HepG2 (cell line): Measurements from ENCODE around the gene PRELID2. TPM values are rescaled to one million over a fixed set of nuclear protein-coding genes. Genes with fewer than 3 reads are reported as not detected.

ENCODE experiments used
- ATAC-seq: fragments of 200-7000 bp; cut with Tn5 transposase; 3 replicates; pipeline ENCODE4 v1.9.1; 2020; ENCODE audit warnings: mild to moderate bottlenecking, moderate library complexity
- BruUV-seq: library from RNA; stranded (reverse); fragments of 400-500 nt; replicated peaks from 2 replicates; lab custom pipeline; 2021; lab: Mats Ljungman, UMichigan
- CTCF ChIA-PET: fragments of 300-600 bp; formaldehyde crosslinking; extraction: SDS; loops from one replicate; lab custom pipeline; 2021; ENCODE audit warnings: low total read pairs, inconsistent platforms, low intra/inter-chr PET ratio; lab: Yijun Ruan, JAX
- POLR2A ChIA-PET: fragments of 350-600 bp; sonication (Branson Sonifier 250); formaldehyde crosslinking; loops from one replicate; lab custom pipeline; 2020; ENCODE audit warnings: antibody characterized with exemption, inconsistent platforms; lab: Yijun Ruan, JAX
- DNase-seq: peaks from one replicate; pipeline ENCODE4 v3.0.0-alpha.2; 2015; ENCODE audit warnings: low spot score
- FAIRE-seq: peaks from 3 replicates; lab custom pipeline; 2011; peaks lifted over from hg19 to GRCh38; lab: Jason Lieb, UNC
- H2AFZ ChIP-seq: one replicate; pipeline ENCODE4 v1.6.1; 2011; ENCODE audit warnings: low read length, inconsistent platforms
- H3K27ac ChIP-seq: fragments of 300-600 bp; 3 replicates; pipeline ENCODE4 v1.8.0; 2011; ENCODE audit warnings: mixed run types, mild to moderate bottlenecking, mixed read lengths, low read length, inconsistent platforms; ENCODE audit not compliant: insufficient read depth; ENCODE audit errors: extremely low read length
- H3K27me3 ChIP-seq, 2 experiments: fragments of 200-600 bp in 1 of 2; 2 replicates in 1 of 2; 3 replicates in 1 of 2; pipeline versions ENCODE4 v1.6.0 to v1.8.0; 2011; ENCODE audit warnings: low read length in 2 of 2, mild to moderate bottlenecking in 2 of 2, moderate library complexity in 2 of 2, inconsistent platforms in 1 of 2; ENCODE audit not compliant: insufficient read depth in 2 of 2, control insufficient read depth in 1 of 2
- H3K36me3 ChIP-seq, 2 experiments: fragments of 200-600 bp in 1 of 2; replicated peaks in 1 of 2; 2 replicates in 1 of 2; 3 replicates in 1 of 2; pipeline versions ENCODE4 v1.5.1 to v1.8.0; 2011; ENCODE audit warnings: low read length in 2 of 2, inconsistent platforms in 1 of 2; ENCODE audit not compliant: insufficient read depth in 2 of 2, control insufficient read depth in 1 of 2
- H3K4me1 ChIP-seq: 2 replicates; pipeline ENCODE4 v1.5.1; 2012; ENCODE audit warnings: low read length, inconsistent platforms; ENCODE audit not compliant: insufficient read depth
- H3K4me2 ChIP-seq: 2 replicates; pipeline ENCODE4 v1.6.0; 2011; ENCODE audit warnings: low read depth, low read length, inconsistent platforms
- H3K4me3 ChIP-seq, 3 experiments: fragments of 200-600 bp in 1 of 3; sonication (generic), shearing (Covaris generic) in 1 of 3; replicated peaks in 1 of 3; 2 replicates each; pipeline ENCODE4 v1.5.1; 2011 to 2016; ENCODE audit warnings: low read length in 3 of 3, inconsistent platforms in 2 of 3, low read depth in 2 of 3, mild to moderate bottlenecking in 2 of 3, control low read depth in 1 of 3, mixed read lengths in 1 of 3; ENCODE audit not compliant: insufficient read depth in 1 of 3
- H3K79me2 ChIP-seq: one replicate; pipeline ENCODE4 v1.6.1; 2011; ENCODE audit warnings: low read length, inconsistent platforms; ENCODE audit not compliant: insufficient read depth
- H3K9ac ChIP-seq: 2 replicates; pipeline ENCODE4 v1.6.0; 2011; ENCODE audit warnings: mild to moderate bottlenecking, low read depth, low read length, inconsistent platforms; ENCODE audit not compliant: insufficient read depth
- H3K9me3 ChIP-seq: 2 replicates; pipeline ENCODE4 v1.5.1; 2012; ENCODE audit warnings: mild to moderate bottlenecking, low read length
- H4K20me1 ChIP-seq: 2 replicates; pipeline ENCODE4 v1.6.0; 2011; ENCODE audit warnings: inconsistent platforms, mild to moderate bottlenecking, low read length, moderate library complexity; ENCODE audit not compliant: insufficient read depth
- BCL6 ChIP-seq: IDR thresholded peaks from 2 replicates; pipeline ENCODE4 v1.6.1; 2016; ENCODE audit warnings: missing genetic modification reagents, missing compliant biosample characterization
- BRD4 ChIP-seq: sonication (generic); formaldehyde crosslinking; IDR thresholded peaks from 2 replicates; pipeline ENCODE4 v1.4.0; 2020; ENCODE audit warnings: missing genetic modification reagents
- MTF1 ChIP-seq: sonication (generic); formaldehyde crosslinking; IDR thresholded peaks from 2 replicates; pipeline ENCODE4 v1.5.0; 2020; ENCODE audit warnings: missing genetic modification reagents
- SMAD1 ChIP-seq: sonication (generic); formaldehyde crosslinking; IDR thresholded peaks from 2 replicates; pipeline ENCODE4 v1.4.0; 2020; ENCODE audit warnings: missing genetic modification reagents, low read depth, mild to moderate bottlenecking, borderline replicate concordance
- TAF15 ChIP-seq: fragments of 200-400 bp; formaldehyde crosslinking; IDR thresholded peaks from one replicate; pipeline ENCODE4 v1.6.1; 2018; ENCODE audit warnings: mild to moderate bottlenecking, low read depth, low read length; ENCODE audit not compliant: poor library complexity, severe bottlenecking
- TCF12 ChIP-seq, 2 experiments: fragments of 450-650 bp in 1 of 2; sonication (generic) in 1 of 2; formaldehyde crosslinking in 1 of 2; IDR thresholded peaks; 2 replicates each; pipeline versions ENCODE4 v1.6.1 to v1.8.0; 2017 to 2022; ENCODE audit warnings: antibody characterized with exemption in 1 of 2, mild to moderate bottlenecking in 1 of 2, missing genetic modification reagents in 1 of 2, moderate library complexity in 1 of 2
- TMF1 ChIP-seq: sonication (generic); formaldehyde crosslinking; IDR thresholded peaks from 2 replicates; pipeline ENCODE4 v1.8.1; 2022; ENCODE audit warnings: low read depth, missing genetic modification reagents
- WIZ ChIP-seq: sonication (generic); formaldehyde crosslinking; IDR thresholded peaks from 2 replicates; pipeline ENCODE4 v1.5.1; 2020; ENCODE audit warnings: mild to moderate bottlenecking, missing genetic modification reagents
- ZSCAN29 ChIP-seq: sonication (generic); formaldehyde crosslinking; conservative IDR thresholded peaks from 2 replicates; pipeline ENCODE4 v1.4.0; 2020; ENCODE audit warnings: mild to moderate bottlenecking, missing genetic modification reagents
- WGBS: methylation state at CpG from one replicate; pipeline ENCODE4 v1.1.6; 2017; ENCODE audit warnings: low lambda C conversion rate; 5-methylcytosine and 5-hydroxymethylcytosine counted together
- in situ Hi-C: cut with HindIII; loops from 2 replicates; pipeline ENCODE4 v1.10.0; 2017; ENCODE audit warnings: low pct_unique_long_range_greater_than_20kb; ENCODE audit not compliant: extremely low pct_ligation_motif_present
- intact Hi-C: fragments of 100-400 bp; cut with micrococcal nuclease; formaldehyde crosslinking; loops from one replicate; pipeline ENCODE4 v1.10.0; 2022; ENCODE audit not compliant: unreplicated experiment
- polyA plus RNA-seq, 8 experiments: library from polyadenylated mRNA; depleted of rRNA in 3 of 8; stranded (reverse) in 7 of 8; unstranded in 1 of 8; fragments of >200 nt; fragmentation: Illumina TruSeq in 4 of 8; extraction: Trizol in 4 of 8; gene quantifications; 2 replicates each; pipeline versions ENCODE4 v1.2.1 to v1.2.3, GENCODE V29; 2011 to 2016; ENCODE audit warnings: low read depth in 4 of 8, missing spikeins in 1 of 8, mixed read lengths in 1 of 8; ENCODE audit not compliant: insufficient read depth in 1 of 8
- total RNA-seq, 5 experiments: library from RNA; depleted of rRNA; stranded (reverse); fragments of >200 nt; fragmentation: Illumina TruSeq; extraction: Trizol; gene quantifications; 2 replicates each; pipeline ENCODE4 v1.2.3, GENCODE V29; 2016; ENCODE audit warnings: low read depth in 1 of 5
- TF ChIP-seq, protein P1 (sequence below): IDR thresholded peaks from 2 replicates; pipeline ENCODE4 v1.6.1; 2012; ENCODE audit warnings: low read depth, low read length, improper control_type of control experiment
- TF ChIP-seq, protein P2 (sequence below): sonication (generic); formaldehyde crosslinking; IDR thresholded peaks from 2 replicates; pipeline ENCODE4 v1.4.0; 2020; ENCODE audit warnings: mild to moderate bottlenecking, missing genetic modification reagents, borderline replicate concordance
- TF ChIP-seq, protein P3 (sequence below): sonication (generic); formaldehyde crosslinking; IDR thresholded peaks from 2 replicates; pipeline ENCODE4 v1.5.1; 2020; ENCODE audit warnings: mild to moderate bottlenecking, moderate library complexity, missing genetic modification reagents

The PRELID2 gene
- total and polyA plus RNA-seq, 2 of the 13 experiments (the other 11 are each of a cell fraction or from before 2014, with no cell fraction given): 10.0 to 22.9 TPM

DNA sequence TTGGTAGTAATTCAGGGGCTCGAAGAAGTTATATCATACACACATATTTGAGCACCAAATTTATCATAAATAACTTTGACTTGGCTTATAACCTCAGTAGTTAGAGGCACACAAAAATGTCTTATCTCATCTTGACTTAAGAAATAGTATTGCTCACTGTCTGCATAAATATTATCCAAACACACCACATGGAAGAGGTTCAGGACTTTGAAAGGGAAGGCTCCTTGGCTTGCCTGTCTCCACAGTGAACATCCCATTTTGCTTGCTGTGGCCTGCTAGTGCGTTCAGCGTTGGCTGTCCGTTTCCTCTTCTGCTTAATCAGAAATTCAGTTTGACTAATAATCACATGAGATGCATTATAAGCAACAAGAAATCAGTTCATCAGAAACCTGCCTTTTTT, 23.8 kb upstream of the PRELID2 start:
- in situ Hi-C loops: no loop called here
- Histone ChIP-seq H2AFZ (peak overlapping the region; percentile 83), H3K4me3 (no peak overlapping the region), H3K4me2 (peak overlapping the region; percentile 89), H3K9me3 (no peaks in the 10 kb centered on the region), H3K36me3 (no peaks in the 10 kb centered on the region), H3K9ac (no peak overlapping the region), H3K27ac (no peak overlapping the region), H3K27me3 (no peaks in the 10 kb centered on the region), H3K79me2 (no peaks in the 10 kb centered on the region), H3K4me1 (peaks cover 63% of the 10 kb centered on the region), H4K20me1 (no peaks in the 10 kb centered on the region)
- FAIRE-seq: no peak
- intact Hi-C loops: loop anchor here (1.0 to 10.0 kb wide), 2 partner anchors 24 to 116 kb away; partner anchors contain the start of gene PRELID2
- 52% methylated on average over 4 of the region's 4 CpGs for whole genome bisulfite sequencing
- TF ChIP-seq SMAD1 (CRISPR knock-in tag) (no peak), MTF1 (CRISPR knock-in tag) (no peak), TMF1 (CRISPR knock-in tag) (no peak), BRD4 (CRISPR knock-in tag) (no peak)
- TF ChIP-seq, protein P1, sequence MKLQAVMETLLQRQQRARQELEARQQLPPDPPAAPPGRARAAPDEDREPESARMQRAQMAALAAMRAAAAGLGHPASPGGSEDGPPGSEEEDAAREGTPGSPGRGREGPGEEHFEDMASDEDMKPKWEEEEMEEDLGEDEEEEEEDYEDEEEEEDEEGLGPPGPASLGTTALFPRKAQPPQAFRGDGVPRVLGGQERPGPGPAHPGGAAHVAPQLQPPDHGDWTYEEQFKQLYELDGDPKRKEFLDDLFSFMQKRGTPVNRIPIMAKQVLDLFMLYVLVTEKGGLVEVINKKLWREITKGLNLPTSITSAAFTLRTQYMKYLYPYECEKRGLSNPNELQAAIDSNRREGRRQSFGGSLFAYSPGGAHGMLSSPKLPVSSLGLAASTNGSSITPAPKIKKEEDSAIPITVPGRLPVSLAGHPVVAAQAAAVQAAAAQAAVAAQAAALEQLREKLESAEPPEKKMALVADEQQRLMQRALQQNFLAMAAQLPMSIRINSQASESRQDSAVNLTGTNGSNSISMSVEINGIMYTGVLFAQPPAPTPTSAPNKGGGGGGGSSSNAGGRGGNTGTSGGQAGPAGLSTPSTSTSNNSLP: no peak
- no peak for ATAC-seq
- DNase-seq: no peak
- ChIA-PET POLR2A (no interaction called here), CTCF (no interaction called here)
- no TSS peak for BruUV-seq

DNA sequence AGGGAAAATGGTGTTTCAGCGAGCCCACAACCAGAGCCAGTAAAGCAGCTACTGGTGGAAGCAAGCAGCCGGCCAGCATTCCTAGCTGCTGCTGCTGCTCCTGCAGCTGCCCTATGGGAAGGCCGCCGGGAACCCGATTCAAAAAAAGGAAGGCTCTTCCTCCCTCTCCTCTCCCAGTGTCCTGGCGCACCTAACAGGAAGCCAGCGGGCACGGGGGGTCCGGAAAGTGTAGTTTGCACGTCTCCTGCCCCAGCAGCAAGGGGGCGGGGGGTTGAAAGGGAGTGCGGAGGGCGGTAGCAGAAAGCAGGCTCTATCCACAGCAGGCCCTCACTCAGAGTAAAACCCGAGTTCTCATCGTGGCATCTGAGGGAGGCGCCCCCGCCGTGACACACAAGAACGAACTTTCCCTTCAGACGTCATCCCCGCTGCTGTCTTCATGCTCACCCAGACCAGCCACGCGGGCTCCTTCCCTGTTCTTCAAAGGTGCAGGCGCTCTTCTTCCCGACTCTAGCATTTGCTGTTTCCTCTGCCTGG, 21.2 kb upstream of the PRELID2 start:
- Histone ChIP-seq H3K9ac (peak overlapping the region; percentile 47), H4K20me1 (no peaks in the 10 kb centered on the region), H3K4me3 (peak overlapping the region; percentile 49 to 71 (median 57); a peak in 5 of 6 replicates), H3K79me2 (no peaks in the 10 kb centered on the region), H3K36me3 (no peaks in the 10 kb centered on the region), H3K9me3 (no peaks in the 10 kb centered on the region), H3K27me3 (no peaks in the 10 kb centered on the region), H3K4me1 (peaks cover 49% of the 10 kb centered on the region), H3K27ac (peak overlapping the region; percentile 30), H3K4me2 (peak overlapping the region; percentile 91), H2AFZ (peak overlapping the region; percentile 62)
- CTCF ChIA-PET: no interaction called here
- DNase-seq (peak; percentile 30), ATAC-seq (peak; percentile 88), FAIRE-seq (no peak)
- no TSS peak for BruUV-seq
- POLR2A ChIA-PET: interaction anchor here (0.6 to 2.9 kb wide), 3 partner anchors 21 to 317 kb away, joined by 3 to 17 read pairs (median 3); partner anchors contain the start of gene PRELID2
- intact Hi-C loops (loop anchor here (10.0 kb wide), 1 partner anchor 118 kb away; no protein-coding TSS in a partner anchor), in situ Hi-C loops (no loop called here)
- 11% methylated on average over 15 of the region's 25 CpGs for WGBS
- TF ChIP-seq, protein P2, sequence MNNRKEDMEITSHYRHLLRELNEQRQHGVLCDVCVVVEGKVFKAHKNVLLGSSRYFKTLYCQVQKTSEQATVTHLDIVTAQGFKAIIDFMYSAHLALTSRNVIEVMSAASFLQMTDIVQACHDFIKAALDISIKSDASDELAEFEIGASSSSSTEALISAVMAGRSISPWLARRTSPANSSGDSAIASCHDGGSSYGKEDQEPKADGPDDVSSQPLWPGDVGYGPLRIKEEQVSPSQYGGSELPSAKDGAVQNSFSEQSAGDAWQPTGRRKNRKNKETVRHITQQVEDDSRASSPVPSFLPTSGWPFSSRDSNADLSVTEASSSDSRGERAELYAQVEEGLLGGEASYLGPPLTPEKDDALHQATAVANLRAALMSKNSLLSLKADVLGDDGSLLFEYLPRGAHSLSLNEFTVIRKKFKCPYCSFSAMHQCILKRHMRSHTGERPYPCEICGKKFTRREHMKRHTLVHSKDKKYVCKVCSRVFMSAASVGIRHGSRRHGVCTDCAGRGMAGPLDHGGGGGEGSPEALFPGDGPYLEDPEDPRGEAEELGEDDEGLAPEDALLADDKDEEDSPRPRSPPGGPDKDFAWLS (CRISPR knock-in tag): no peak
- TF ChIP-seq WIZ (CRISPR knock-in tag) (no peak), BCL6 (peak; percentile 10; the same call in 1 of the 2 replicates), TCF12 (IDR thresholded peaks at IDR 0.05) (no peak), TCF12 (CRISPR knock-in tag; IDR thresholded peaks at IDR 0.05) (no peak), TAF15 (no peak), ZSCAN29 (0 out of 2 replicates have a peak, but pooled peaks have one; percentile 57)
- TF ChIP-seq, protein P3, sequence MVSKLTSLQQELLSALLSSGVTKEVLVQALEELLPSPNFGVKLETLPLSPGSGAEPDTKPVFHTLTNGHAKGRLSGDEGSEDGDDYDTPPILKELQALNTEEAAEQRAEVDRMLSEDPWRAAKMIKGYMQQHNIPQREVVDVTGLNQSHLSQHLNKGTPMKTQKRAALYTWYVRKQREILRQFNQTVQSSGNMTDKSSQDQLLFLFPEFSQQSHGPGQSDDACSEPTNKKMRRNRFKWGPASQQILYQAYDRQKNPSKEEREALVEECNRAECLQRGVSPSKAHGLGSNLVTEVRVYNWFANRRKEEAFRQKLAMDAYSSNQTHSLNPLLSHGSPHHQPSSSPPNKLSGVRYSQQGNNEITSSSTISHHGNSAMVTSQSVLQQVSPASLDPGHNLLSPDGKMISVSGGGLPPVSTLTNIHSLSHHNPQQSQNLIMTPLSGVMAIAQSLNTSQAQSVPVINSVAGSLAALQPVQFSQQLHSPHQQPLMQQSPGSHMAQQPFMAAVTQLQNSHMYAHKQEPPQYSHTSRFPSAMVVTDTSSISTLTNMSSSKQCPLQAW (CRISPR knock-in tag): 0 out of 2 replicates have a peak, but pooled peaks have one; percentile 25
